Ovary (tissue), 3 donors: ENCODE results near the gene SLC39A11.

Experiments
- EP300 ChIP-seq: sonication (generic); formaldehyde crosslinking; IDR thresholded peaks from one replicate; pipeline ENCODE4 v1.6.1; 2017; ENCODE audit warnings: antibody characterized with exemption
- POLR2A ChIP-seq: fragments of 450-650 bp; IDR thresholded peaks from one replicate; pipeline ENCODE4 v1.6.1; 2017; ENCODE audit warnings: antibody characterized with exemption, mild to moderate bottlenecking, moderate library complexity
- TF ChIP-seq, protein P1 (sequence below), 3 donors: fragments of 450-650 bp in 2 of 3; fragments of 200-600 bp in 1 of 3; IDR thresholded peaks; one replicate each; pipeline versions ENCODE4 v1.5.1 to v1.8.0; 2016 to 2022; ENCODE audit warnings: antibody characterized with exemption in 3 of 3, mild to moderate bottlenecking in 1 of 3
- donor health status: DM: no; HTN: no; CAD: no.

- TF ChIP-seq, protein P1, sequence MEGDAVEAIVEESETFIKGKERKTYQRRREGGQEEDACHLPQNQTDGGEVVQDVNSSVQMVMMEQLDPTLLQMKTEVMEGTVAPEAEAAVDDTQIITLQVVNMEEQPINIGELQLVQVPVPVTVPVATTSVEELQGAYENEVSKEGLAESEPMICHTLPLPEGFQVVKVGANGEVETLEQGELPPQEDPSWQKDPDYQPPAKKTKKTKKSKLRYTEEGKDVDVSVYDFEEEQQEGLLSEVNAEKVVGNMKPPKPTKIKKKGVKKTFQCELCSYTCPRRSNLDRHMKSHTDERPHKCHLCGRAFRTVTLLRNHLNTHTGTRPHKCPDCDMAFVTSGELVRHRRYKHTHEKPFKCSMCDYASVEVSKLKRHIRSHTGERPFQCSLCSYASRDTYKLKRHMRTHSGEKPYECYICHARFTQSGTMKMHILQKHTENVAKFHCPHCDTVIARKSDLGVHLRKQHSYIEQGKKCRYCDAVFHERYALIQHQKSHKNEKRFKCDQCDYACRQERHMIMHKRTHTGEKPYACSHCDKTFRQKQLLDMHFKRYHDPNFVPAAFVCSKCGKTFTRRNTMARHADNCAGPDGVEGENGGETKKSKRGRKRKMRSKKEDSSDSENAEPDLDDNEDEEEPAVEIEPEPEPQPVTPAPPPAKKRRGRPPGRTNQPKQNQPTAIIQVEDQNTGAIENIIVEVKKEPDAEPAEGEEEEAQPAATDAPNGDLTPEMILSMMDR (IDR thresholded peaks at IDR 0.05) = no peak
- TF ChIP-seq EP300 = no peak
- no peak for TF ChIP-seq POLR2A
Observed at GRCh38 chr17:73042809-73043685, 49.4 kb downstream of the SLC39A11 start.
